Measurements from ENCODE around the gene DIPK1A.

- TF ChIP-seq TAF1 (IDR thresholded peaks at IDR 0.05; ENCODE audit: borderline replicate concordance, low read depth, low read length): no peak
- TF ChIP-seq POLR2A (IDR thresholded peaks at IDR 0.05; ENCODE audit: low read depth, low read length): no peak
- no peak for TF ChIP-seq POLR2AphosphoS5 (IDR thresholded peaks at IDR 0.05; ENCODE audit: low read depth, low read length)
These were observed 109.5 kb downstream of the DIPK1A start for GRCh38 chr1:92851729-92852128.
